Measurements from ENCODE around the gene HEPN1. TPM values are rescaled to one million over a fixed set of nuclear protein-coding genes. Genes with fewer than 3 reads are reported as not detected.
A peak's percentile ranks its signal among the peaks of the same experiment; 100 is the strongest.

Gene HEPN1
- total and polyA plus RNA-seq, 2 of the 8 experiments (the other 6 are each of a cell fraction or from before 2014, with no cell fraction given) = not detected

DNA sequence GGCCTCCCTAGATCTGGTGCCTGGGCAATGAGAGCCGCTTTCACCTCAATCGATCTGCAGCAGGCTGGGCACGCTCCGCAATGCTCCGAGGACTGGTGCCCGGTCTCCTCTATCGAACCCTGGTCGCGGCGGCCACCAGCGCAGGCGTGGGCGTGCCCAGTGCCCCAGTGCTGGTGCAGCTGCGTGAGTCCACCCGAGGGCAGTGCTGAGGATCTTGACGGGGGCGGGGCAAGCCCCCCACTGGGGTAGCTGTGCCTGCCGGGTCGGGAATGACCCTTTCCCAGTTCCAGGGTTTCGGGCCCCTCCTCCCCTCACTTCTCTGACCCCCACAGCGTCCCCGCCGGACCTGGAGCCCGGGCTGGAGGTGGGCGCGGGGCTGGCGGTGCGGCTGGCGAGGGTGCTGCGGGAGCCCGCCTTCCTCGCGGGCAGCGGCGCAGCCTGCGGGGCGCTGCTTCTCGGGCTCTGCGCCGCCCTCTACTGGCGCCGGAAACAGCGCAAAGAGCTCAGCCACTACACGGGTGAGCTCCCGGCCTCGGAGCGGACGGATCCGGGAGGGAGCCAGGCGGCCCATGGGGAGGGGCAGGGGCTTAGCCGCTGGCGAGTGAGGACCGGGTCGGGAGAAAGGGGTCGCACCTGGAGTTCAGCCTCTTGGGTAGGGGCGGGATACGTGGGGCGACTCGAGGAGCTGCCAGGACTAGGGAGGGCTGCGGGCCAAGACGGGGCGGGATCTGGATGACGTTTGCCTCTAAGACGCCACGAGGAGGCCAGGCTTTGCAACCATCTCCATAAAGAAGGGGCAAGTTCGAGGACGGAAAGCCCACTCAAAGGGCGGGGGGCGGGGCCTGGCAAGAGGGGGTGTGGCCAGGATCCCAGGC lies 42.9 kb upstream of the HEPN1 start (continued):
- TF ChIP-seq, protein P1, sequence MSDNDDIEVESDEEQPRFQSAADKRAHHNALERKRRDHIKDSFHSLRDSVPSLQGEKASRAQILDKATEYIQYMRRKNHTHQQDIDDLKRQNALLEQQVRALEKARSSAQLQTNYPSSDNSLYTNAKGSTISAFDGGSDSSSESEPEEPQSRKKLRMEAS (IDR thresholded peaks at IDR 0.05) = peak; percentile 71
- peak; percentile 98 for TF ChIP-seq KDM4A (IDR thresholded peaks at IDR 0.05; ENCODE audit: low read depth, low read length, severe bottlenecking)
- TF ChIP-seq RBBP5 (IDR thresholded peaks at IDR 0.05; ENCODE audit: borderline replicate concordance, low read depth, low read length) = peak; percentile 50; the same call in 1 of the 2 replicates
- TF ChIP-seq KDM1A (IDR thresholded peaks at IDR 0.05; ENCODE audit: borderline replicate concordance, low read length) = peak; percentile 37; the same call in 1 of the 2 replicates
- no peak for TF ChIP-seq TCF12 (IDR thresholded peaks at IDR 0.05; ENCODE audit: low read depth, low read length)
- TF ChIP-seq TAF7 (optimal IDR thresholded peaks at IDR 0.05; ENCODE audit: borderline replicate concordance, low read depth, low read length) = peak; percentile 34
- peak; percentile 64 for TF ChIP-seq TAF1 (IDR thresholded peaks at IDR 0.05; ENCODE audit: low read depth, low read length)
- TF ChIP-seq, protein P2, sequence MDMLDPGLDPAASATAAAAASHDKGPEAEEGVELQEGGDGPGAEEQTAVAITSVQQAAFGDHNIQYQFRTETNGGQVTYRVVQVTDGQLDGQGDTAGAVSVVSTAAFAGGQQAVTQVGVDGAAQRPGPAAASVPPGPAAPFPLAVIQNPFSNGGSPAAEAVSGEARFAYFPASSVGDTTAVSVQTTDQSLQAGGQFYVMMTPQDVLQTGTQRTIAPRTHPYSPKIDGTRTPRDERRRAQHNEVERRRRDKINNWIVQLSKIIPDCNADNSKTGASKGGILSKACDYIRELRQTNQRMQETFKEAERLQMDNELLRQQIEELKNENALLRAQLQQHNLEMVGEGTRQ (IDR thresholded peaks at IDR 0.05; ENCODE audit: low read length) = no peak
- no peak for TF ChIP-seq EZH2 (IDR thresholded peaks at IDR 0.05; ENCODE audit: low read depth, low read length, severe bottlenecking)
- no peak for TF ChIP-seq MAFK (IDR thresholded peaks at IDR 0.05; ENCODE audit: low read depth, low read length)
- peak; percentile 90; the same call in 1 of the 2 replicates for TF ChIP-seq EGR1 (IDR thresholded peaks at IDR 0.05; ENCODE audit: borderline replicate concordance, low read depth, low read length)
- no peak; the same call in 1 of the 2 replicates for TF ChIP-seq CREB1 (IDR thresholded peaks at IDR 0.05)
- no peak; the same call in 1 of the 2 replicates for TF ChIP-seq SP4 (IDR thresholded peaks at IDR 0.05; ENCODE audit: low read length)
- no peak for TF ChIP-seq BCL11A (IDR thresholded peaks at IDR 0.05; ENCODE audit: low read depth in 2 of 2, low read length in 2 of 2)
- TF ChIP-seq BACH1 (IDR thresholded peaks at IDR 0.05; ENCODE audit: low read length) = peak; percentile 72
- TF ChIP-seq SRF (IDR thresholded peaks at IDR 0.05; ENCODE audit: low read depth, low read length) = no peak
- TF ChIP-seq, protein P3, sequence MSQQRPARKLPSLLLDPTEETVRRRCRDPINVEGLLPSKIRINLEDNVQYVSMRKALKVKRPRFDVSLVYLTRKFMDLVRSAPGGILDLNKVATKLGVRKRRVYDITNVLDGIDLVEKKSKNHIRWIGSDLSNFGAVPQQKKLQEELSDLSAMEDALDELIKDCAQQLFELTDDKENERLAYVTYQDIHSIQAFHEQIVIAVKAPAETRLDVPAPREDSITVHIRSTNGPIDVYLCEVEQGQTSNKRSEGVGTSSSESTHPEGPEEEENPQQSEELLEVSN (IDR thresholded peaks at IDR 0.05) = peak; percentile 69
- TF ChIP-seq SIX5 (IDR thresholded peaks at IDR 0.05; ENCODE audit: low read depth, low read length) = no peak
- TF ChIP-seq ZNF274 (IDR thresholded peaks at IDR 0.05; ENCODE audit: borderline replicate concordance, extremely low read depth, low read length) = no peak
- TF ChIP-seq CBX5 (IDR thresholded peaks at IDR 0.05; ENCODE audit: low read depth, low read length) = no peak
- TF ChIP-seq KDM5A (IDR thresholded peaks at IDR 0.05; ENCODE audit: low read length) = no peak
- TF ChIP-seq RAD21 (IDR thresholded peaks at IDR 0.05 in 1 of 2, conservative IDR thresholded peaks at IDR 0.05 in 1 of 2; ENCODE audit: low read depth in 2 of 2, low read length in 2 of 2) = peak in 1 of 2 experiments; percentile 37; a peak in 2 of 4 replicates
